HCT116 (cell line): ENCODE data around the gene MLLT6. TPM values are rescaled to one million over a fixed set of nuclear protein-coding genes. Genes with fewer than 3 reads are reported as not detected.

Source experiments
- ATAC-seq: fragments of 200-7000 bp; cut with Tn5 transposase; 2 replicates; pipeline ENCODE4 v1.9.1; 2020; ENCODE audit warnings: mild to moderate bottlenecking, moderate library complexity
- BruUV-seq: library from RNA; stranded (reverse); fragments of 400-500 nt; replicated peaks from 2 replicates; lab custom pipeline; 2021; lab: Mats Ljungman, UMichigan
- CTCF ChIA-PET: fragments of 300-600 bp; sonication (Branson Sonifier 250); formaldehyde crosslinking; loops from one replicate; lab custom pipeline; 2021; ENCODE audit warnings: antibody characterized with exemption; lab: Charles Lee
- POLR2A ChIA-PET: fragments of 300-600, 350-600 bp; sonication (Branson Sonifier 250); formaldehyde crosslinking; loops from one replicate; lab custom pipeline; 2021; ENCODE audit warnings: antibody characterized with exemption; lab: Charles Lee
- RAD21 ChIA-PET, 2 experiments: fragments of 300-600 bp; sonication (Branson Sonifier 250); formaldehyde crosslinking; loops; one replicate each; lab custom pipeline; 2023; ENCODE audit warnings: low total read pairs in 2 of 2; ENCODE audit not compliant: uncharacterized antibody in 2 of 2, unreplicated experiment in 2 of 2, low non-redundant PET in 1 of 2; lab: Charles Lee
- DNase-seq: peaks from one replicate; pipeline ENCODE4 v3.0.0-alpha.2; 2010; ENCODE audit warnings: low read depth, low spot score
- H2AFZ ChIP-seq: fragments of 200-600 bp; shearing (Covaris generic), sonication (generic); 2 replicates; pipeline ENCODE4 v1.6.1; 2017; ENCODE audit warnings: low read depth, mixed run types, mixed read lengths, antibody characterized with exemption, low read length; ENCODE audit not compliant: poor library complexity, severe bottlenecking
- H3K27ac ChIP-seq: 2 replicates; pipeline ENCODE4 v1.5.1; 2012; ENCODE audit warnings: low read depth, low read length
- H3K27me3 ChIP-seq: fragments of 200-600 bp; sonication (generic); 2 replicates; pipeline ENCODE4 v1.6.1; 2016; ENCODE audit warnings: mixed run types, low read length, mixed read lengths; ENCODE audit not compliant: insufficient read depth
- H3K36me3 ChIP-seq, 2 experiments: fragments of 200-500 bp in 1 of 2; fragments of 200-600 bp in 1 of 2; sonication (Bioruptor generic) in 1 of 2; sonication (generic) in 1 of 2; 2 replicates each; pipeline versions ENCODE4 v1.5.1 to v1.6.1; 2014 to 2016; ENCODE audit warnings: low read length in 2 of 2, inconsistent platforms in 1 of 2, mixed read lengths in 1 of 2, mixed run types in 1 of 2; ENCODE audit not compliant: insufficient read depth in 2 of 2, control insufficient read depth in 1 of 2
- H3K4me1 ChIP-seq, 2 experiments: fragments of 200-600 bp in 1 of 2; sonication (generic) in 1 of 2; 2 replicates each; pipeline versions ENCODE4 v1.5.1 to v1.6.1; 2012 to 2017; ENCODE audit warnings: low read length in 2 of 2, inconsistent platforms in 1 of 2, mild to moderate bottlenecking in 1 of 2, mixed read lengths in 1 of 2, mixed run types in 1 of 2, moderate library complexity in 1 of 2; ENCODE audit not compliant: insufficient read depth in 2 of 2, control insufficient read depth in 1 of 2
- H3K4me2 ChIP-seq: fragments of 200-600 bp; sonication (generic); 2 replicates; pipeline ENCODE4 v1.6.1; 2017; ENCODE audit warnings: mixed run types, low read length, mixed read lengths
- H3K4me3 ChIP-seq, 2 experiments: fragments of 200-600 bp in 1 of 2; sonication (generic) in 1 of 2; replicated peaks in 1 of 2; 2 replicates each; pipeline ENCODE4 v1.5.1; 2011 to 2016; ENCODE audit warnings: low read length in 2 of 2, control low read depth in 1 of 2, low read depth in 1 of 2, mild to moderate bottlenecking in 1 of 2, mixed read lengths in 1 of 2, mixed run types in 1 of 2
- H3K79me2 ChIP-seq: fragments of 200-600 bp; sonication (generic); 2 replicates; pipeline ENCODE4 v1.6.1; 2017; ENCODE audit warnings: mild to moderate bottlenecking, mixed run types, low read length, moderate library complexity, mixed read lengths; ENCODE audit not compliant: insufficient read depth
- H3K9ac ChIP-seq: fragments of 200-600 bp; sonication (generic); 2 replicates; pipeline ENCODE4 v1.6.1; 2016; ENCODE audit warnings: low read length, mixed read lengths
- H3K9me2 ChIP-seq: fragments of 200-600 bp; sonication (generic), shearing (Covaris generic); 2 replicates; pipeline ENCODE4 v1.6.1; 2017; ENCODE audit warnings: mixed run types, mild to moderate bottlenecking, moderate library complexity; ENCODE audit not compliant: insufficient read depth
- H3K9me3 ChIP-seq, 2 experiments: fragments of 200-500 bp in 1 of 2; fragments of 200-600 bp in 1 of 2; sonication (Bioruptor generic) in 1 of 2; sonication (generic) in 1 of 2; 2 replicates each; pipeline ENCODE4 v1.6.1; 2014 to 2017; ENCODE audit warnings: low read length in 2 of 2, mixed read lengths in 2 of 2, inconsistent platforms in 1 of 2, low read depth in 1 of 2, mild to moderate bottlenecking in 1 of 2, mixed run types in 1 of 2, moderate library complexity in 1 of 2; ENCODE audit not compliant: control insufficient read depth in 1 of 2, insufficient read depth in 1 of 2
- H4K20me1 ChIP-seq: fragments of 200-600 bp; sonication (generic), shearing (Covaris generic); 2 replicates; pipeline ENCODE4 v1.6.1; 2017; ENCODE audit warnings: mixed run types, mild to moderate bottlenecking, moderate library complexity; ENCODE audit not compliant: insufficient read depth
- CBX3 ChIP-seq: IDR thresholded peaks from 2 replicates; pipeline ENCODE4 v1.6.1; 2012; ENCODE audit warnings: low read depth
- CTCF ChIP-seq, 3 experiments: fragments of 200-600 bp in 1 of 3; sonication (generic) in 1 of 3; IDR thresholded peaks in 2 of 3; conservative IDR thresholded peaks in 1 of 3; 2 replicates each; pipeline ENCODE4 v1.5.1; 2012 to 2017; ENCODE audit warnings: low read depth in 2 of 3, low read length in 2 of 3, antibody characterized with exemption in 1 of 3, borderline replicate concordance in 1 of 3, control low read depth in 1 of 3, mild to moderate bottlenecking in 1 of 3, mixed read lengths in 1 of 3, mixed run types in 1 of 3, moderate library complexity in 1 of 3; ENCODE audit not compliant: insufficient read depth in 1 of 3
- EGR1 ChIP-seq: IDR thresholded peaks from 2 replicates; pipeline ENCODE4 v1.6.1; 2012; ENCODE audit warnings: low read depth
- ELF1 ChIP-seq: IDR thresholded peaks from 2 replicates; pipeline ENCODE4 v1.6.1; 2012; ENCODE audit warnings: low read depth, borderline replicate concordance
- ZFX ChIP-seq: fragments of 450-650 bp; IDR thresholded peaks from 2 replicates; pipeline ENCODE4 v1.6.1; 2017
- intact Hi-C: fragments of 100-400 bp; cut with micrococcal nuclease; formaldehyde crosslinking; loops from 2 replicates; pipeline ENCODE4 v1.10.0; 2022
- total RNA-seq: library from RNA; stranded (reverse); gene quantifications from one replicate; pipeline ENCODE4 v1.2.1, GENCODE V29; 2021; ENCODE audit not compliant: unreplicated experiment

The MLLT6 gene
- total RNA-seq, 1 experiment from 2014 or later: 110 TPM

- ATAC-seq (peak; percentile 26), DNase-seq (no peak)
- peaks cover 19% of the 10 kb centered on the region; the same call in 1 of the 2 replicates for H3K79me2 ChIP-seq
- no peaks in the 10 kb centered on the region; the same call in 1 of the 2 replicates for H3K27me3 ChIP-seq
- BruUV-seq: no TSS peak
- no peaks in the 10 kb centered on the region for H3K9me2 ChIP-seq
- TF ChIP-seq CBX3 (no peak; the same call in 1 of the 2 replicates), ZFX (peak; percentile 68), EGR1 (peak; percentile 32; the same call in 1 of the 2 replicates), CTCF (IDR thresholded peaks at IDR 0.05 in 2 of 3, conservative IDR thresholded peaks at IDR 0.05 in 1 of 3; ENCODE audit: borderline replicate concordance in 1 of 3, insufficient read depth in 1 of 3, low read depth in 2 of 3, low read length in 2 of 3) (peak in 2 of 3 experiments; percentile 27 to 54; a peak in 3 of 6 replicates), ELF1 (no peak)
- RAD21 ChIA-PET: no interaction called here
- POLR2A ChIA-PET: interaction anchor here (0.6 to 1.5 kb wide), 3 partner anchors 12 to 205 kb away, joined by 3 to 4 read pairs (median 3); no protein-coding TSS in a partner anchor
- H3K4me1 ChIP-seq: peaks cover 29 to 64% of the 10 kb centered on the region in 2 experiments
- CTCF ChIA-PET: interaction anchor here (0.5 to 1.3 kb wide), 4 partner anchors 11 to 115 kb away, joined by 3 to 4 read pairs (median 3); no protein-coding TSS in a partner anchor
- intact Hi-C loops: no loop called here
- peak overlapping the region; percentile 75 to 77 for H3K4me3 ChIP-seq
- H3K36me3 ChIP-seq: no peaks in the 10 kb centered on the region
- peak overlapping the region; percentile 91 for H3K27ac ChIP-seq
- H2AFZ ChIP-seq: no peak overlapping the region
- no peaks in the 10 kb centered on the region for H3K9me3 ChIP-seq
- H3K4me2 ChIP-seq: peak overlapping the region; percentile 93
- peak overlapping the region; percentile 94 for H3K9ac ChIP-seq
- no peaks in the 10 kb centered on the region for H4K20me1 ChIP-seq
Observed at GRCh38 chr17:38674014-38674748, 30.9 kb upstream of the MLLT6 start.
